ENCODE data around the gene ETHE1.

The ETHE1 gene

DNA sequence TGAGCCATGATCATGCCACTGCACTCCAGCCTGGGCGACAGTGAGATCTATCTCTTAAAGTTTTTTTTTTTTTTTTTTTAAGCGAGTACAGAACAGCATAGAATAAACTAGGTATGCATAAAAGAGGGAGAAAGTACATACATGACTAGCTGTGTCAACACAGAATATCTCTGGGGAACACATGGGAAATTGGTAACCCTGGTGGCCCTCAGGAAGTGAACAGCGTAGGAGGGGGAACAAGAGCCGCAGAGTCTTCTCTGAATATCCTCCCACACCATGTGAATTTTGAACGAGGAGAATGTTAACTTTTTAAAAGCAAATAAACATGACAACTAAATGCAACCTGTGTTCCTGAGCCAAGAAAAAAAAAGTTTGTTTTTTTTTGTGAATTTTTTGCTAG, 37.7 kb downstream of the ETHE1 start:
- ATAC-seq (ENCODE audit: insufficient read depth, low read depth): no peak
- TF ChIP-seq, protein P1, sequence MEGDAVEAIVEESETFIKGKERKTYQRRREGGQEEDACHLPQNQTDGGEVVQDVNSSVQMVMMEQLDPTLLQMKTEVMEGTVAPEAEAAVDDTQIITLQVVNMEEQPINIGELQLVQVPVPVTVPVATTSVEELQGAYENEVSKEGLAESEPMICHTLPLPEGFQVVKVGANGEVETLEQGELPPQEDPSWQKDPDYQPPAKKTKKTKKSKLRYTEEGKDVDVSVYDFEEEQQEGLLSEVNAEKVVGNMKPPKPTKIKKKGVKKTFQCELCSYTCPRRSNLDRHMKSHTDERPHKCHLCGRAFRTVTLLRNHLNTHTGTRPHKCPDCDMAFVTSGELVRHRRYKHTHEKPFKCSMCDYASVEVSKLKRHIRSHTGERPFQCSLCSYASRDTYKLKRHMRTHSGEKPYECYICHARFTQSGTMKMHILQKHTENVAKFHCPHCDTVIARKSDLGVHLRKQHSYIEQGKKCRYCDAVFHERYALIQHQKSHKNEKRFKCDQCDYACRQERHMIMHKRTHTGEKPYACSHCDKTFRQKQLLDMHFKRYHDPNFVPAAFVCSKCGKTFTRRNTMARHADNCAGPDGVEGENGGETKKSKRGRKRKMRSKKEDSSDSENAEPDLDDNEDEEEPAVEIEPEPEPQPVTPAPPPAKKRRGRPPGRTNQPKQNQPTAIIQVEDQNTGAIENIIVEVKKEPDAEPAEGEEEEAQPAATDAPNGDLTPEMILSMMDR (IDR thresholded peaks at IDR 0.05; ENCODE audit: borderline replicate concordance, extremely low read depth, low read length, poor library complexity, severe bottlenecking): no peak
- no peak for TF ChIP-seq EZH2 (IDR thresholded peaks at IDR 0.05; ENCODE audit: borderline replicate concordance, low read depth, low read length, severe bottlenecking)
- no peaks in the 10 kb centered on the region for H3K27me3 ChIP-seq (ENCODE audit: insufficient read depth, low read length, poor library complexity)

DNA sequence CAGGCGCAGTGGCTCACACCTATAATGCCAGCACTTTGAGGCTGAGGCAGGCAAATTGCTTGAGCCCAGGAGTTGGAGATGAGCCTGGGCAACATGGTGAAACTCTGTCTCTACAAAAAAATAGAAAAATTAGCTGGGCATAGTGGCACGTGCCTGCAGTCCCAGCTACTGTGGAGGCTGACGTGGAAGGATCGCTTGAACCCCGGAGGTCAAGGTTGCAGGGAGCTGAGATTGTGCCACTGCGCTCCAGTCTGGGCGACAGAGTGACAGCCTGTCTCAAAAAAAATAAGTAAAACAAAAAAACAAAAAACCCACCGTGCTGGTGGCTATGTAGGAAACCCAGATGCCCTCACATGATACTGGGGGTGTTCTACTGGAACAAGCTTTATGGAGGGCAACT, 38.8 kb downstream of the ETHE1 start:
- Histone ChIP-seq H3K79me2 (ENCODE audit: insufficient read depth, low read length) (no peaks in the 10 kb centered on the region), H3K4me3 (ENCODE audit: low read depth in 1 of 2, low read length in 2 of 2) (no peak overlapping the region), H3K4me1 (ENCODE audit: insufficient read depth, low read length) (no peaks in the 10 kb centered on the region), H2AFZ (ENCODE audit: low read depth, low read length) (no peak overlapping the region), H4K20me1 (ENCODE audit: insufficient read depth, low read length) (no peaks in the 10 kb centered on the region), H3K27me3 (ENCODE audit: insufficient read depth, low read length, poor library complexity) (no peaks in the 10 kb centered on the region), H3K36me3 (ENCODE audit: insufficient read depth, low read length) (no peaks in the 10 kb centered on the region), H3K27ac (ENCODE audit: low read length) (no peak overlapping the region), H3K4me2 (ENCODE audit: insufficient read depth, low read length) (no peak overlapping the region), H3K9me3 (ENCODE audit: insufficient read depth, low read length, severe bottlenecking) (no peaks in the 10 kb centered on the region), H3K9ac (ENCODE audit: low read depth, low read length) (no peak overlapping the region)
- TF ChIP-seq, protein P1 (IDR thresholded peaks at IDR 0.05; ENCODE audit: borderline replicate concordance, extremely low read depth, low read length, poor library complexity, severe bottlenecking): no peak
- TF ChIP-seq EZH2 (IDR thresholded peaks at IDR 0.05; ENCODE audit: borderline replicate concordance, low read depth, low read length, severe bottlenecking): no peak
- ATAC-seq (ENCODE audit: insufficient read depth, low read depth) (no peak), DNase-seq (no peak)

More for the DNA sequence above, 37.7 kb downstream of the ETHE1 start:
- no peaks in the 10 kb centered on the region for H3K9me3 ChIP-seq (ENCODE audit: insufficient read depth, low read length, severe bottlenecking)
- DNase-seq: no peak
- H3K36me3 ChIP-seq (ENCODE audit: insufficient read depth, low read length): no peaks in the 10 kb centered on the region
- no peak overlapping the region for H2AFZ ChIP-seq (ENCODE audit: low read depth, low read length)
- H3K27ac ChIP-seq (ENCODE audit: low read length): no peak overlapping the region
- H3K4me1 ChIP-seq (ENCODE audit: insufficient read depth, low read length): no peaks in the 10 kb centered on the region
- no peaks in the 10 kb centered on the region for H3K79me2 ChIP-seq (ENCODE audit: insufficient read depth, low read length)
- H3K4me2 ChIP-seq (ENCODE audit: insufficient read depth, low read length): no peak overlapping the region
- H3K4me3 ChIP-seq (ENCODE audit: low read depth in 1 of 2, low read length in 2 of 2): no peak overlapping the region
- no peaks in the 10 kb centered on the region for H4K20me1 ChIP-seq (ENCODE audit: insufficient read depth, low read length)
- no peak overlapping the region for H3K9ac ChIP-seq (ENCODE audit: low read depth, low read length)

DNA sequence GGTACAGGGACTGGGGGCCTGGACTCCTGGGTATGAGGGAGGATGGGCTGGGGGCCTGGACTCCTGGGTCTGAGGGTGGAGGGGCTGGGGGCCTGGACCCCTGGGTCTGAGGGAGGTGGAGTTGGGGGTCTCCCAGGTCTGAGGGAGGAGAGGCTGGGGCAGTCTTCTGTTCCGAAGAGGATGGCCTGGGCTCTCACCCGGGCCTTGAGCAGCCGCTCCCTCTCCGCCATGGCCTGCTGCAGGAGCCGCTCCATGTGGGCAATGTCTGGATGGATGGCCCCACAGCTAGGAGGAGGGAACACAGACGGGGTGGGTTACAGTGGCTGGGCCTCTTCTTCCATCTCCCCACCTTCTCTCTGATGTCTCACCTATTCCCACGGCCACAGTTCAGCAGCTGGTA, 40.6 kb downstream of the ETHE1 start:
- H3K79me2 ChIP-seq (ENCODE audit: insufficient read depth, low read length): no peaks in the 10 kb centered on the region
- no peak for ATAC-seq (ENCODE audit: insufficient read depth, low read depth)
- H3K36me3 ChIP-seq (ENCODE audit: insufficient read depth, low read length): no peaks in the 10 kb centered on the region
- H3K9ac ChIP-seq (ENCODE audit: low read depth, low read length): no peak overlapping the region
- no peak overlapping the region for H3K4me2 ChIP-seq (ENCODE audit: insufficient read depth, low read length)
- no peaks in the 10 kb centered on the region for H3K9me3 ChIP-seq (ENCODE audit: insufficient read depth, low read length, severe bottlenecking)
- DNase-seq: no peak
- no peak overlapping the region for H3K27ac ChIP-seq (ENCODE audit: low read length)
- no peak overlapping the region for H2AFZ ChIP-seq (ENCODE audit: low read depth, low read length)
- no peaks in the 10 kb centered on the region for H3K27me3 ChIP-seq (ENCODE audit: insufficient read depth, low read length, poor library complexity)
- no peaks in the 10 kb centered on the region for H4K20me1 ChIP-seq (ENCODE audit: insufficient read depth, low read length)
- no peak overlapping the region for H3K4me3 ChIP-seq (ENCODE audit: low read depth in 1 of 2, low read length in 2 of 2)
- H3K4me1 ChIP-seq (ENCODE audit: insufficient read depth, low read length): no peaks in the 10 kb centered on the region
- TF ChIP-seq, protein P1 (IDR thresholded peaks at IDR 0.05; ENCODE audit: borderline replicate concordance, extremely low read depth, low read length, poor library complexity, severe bottlenecking): no peak
- no peak for TF ChIP-seq EZH2 (IDR thresholded peaks at IDR 0.05; ENCODE audit: borderline replicate concordance, low read depth, low read length, severe bottlenecking)

DNA sequence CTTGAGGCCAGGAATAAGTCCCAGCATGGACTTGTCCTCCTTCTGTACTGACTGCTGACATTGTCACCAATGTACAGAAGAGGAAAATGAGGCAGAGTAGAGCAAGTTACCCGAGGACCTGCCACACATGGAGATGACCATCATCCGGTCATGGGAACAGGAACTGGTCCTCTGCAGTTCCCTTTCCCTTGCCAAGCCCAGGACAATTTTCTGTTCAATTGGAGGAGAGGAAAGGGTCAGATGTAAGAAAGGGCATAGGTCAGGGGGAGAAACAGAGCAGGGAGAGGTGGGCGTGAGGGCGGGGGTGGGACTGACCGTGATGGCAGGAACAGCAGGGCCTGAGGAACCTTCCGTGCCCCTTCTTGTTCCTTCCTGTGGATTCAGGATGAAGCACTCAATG, 41.0 kb downstream of the ETHE1 start:
- TF ChIP-seq, protein P1 (IDR thresholded peaks at IDR 0.05; ENCODE audit: borderline replicate concordance, extremely low read depth, low read length, poor library complexity, severe bottlenecking): no peak
- no peak for TF ChIP-seq EZH2 (IDR thresholded peaks at IDR 0.05; ENCODE audit: borderline replicate concordance, low read depth, low read length, severe bottlenecking)
- no peaks in the 10 kb centered on the region for H4K20me1 ChIP-seq (ENCODE audit: insufficient read depth, low read length)
- H3K4me1 ChIP-seq (ENCODE audit: insufficient read depth, low read length): no peaks in the 10 kb centered on the region
- no peaks in the 10 kb centered on the region for H3K79me2 ChIP-seq (ENCODE audit: insufficient read depth, low read length)
- H3K4me3 ChIP-seq (ENCODE audit: low read depth in 1 of 2, low read length in 2 of 2): no peak overlapping the region
- H2AFZ ChIP-seq (ENCODE audit: low read depth, low read length): no peak overlapping the region
- DNase-seq (no peak), ATAC-seq (ENCODE audit: insufficient read depth, low read depth) (no peak)
- no peak overlapping the region for H3K4me2 ChIP-seq (ENCODE audit: insufficient read depth, low read length)
- no peaks in the 10 kb centered on the region for H3K36me3 ChIP-seq (ENCODE audit: insufficient read depth, low read length)
- no peaks in the 10 kb centered on the region for H3K27me3 ChIP-seq (ENCODE audit: insufficient read depth, low read length, poor library complexity)
- no peaks in the 10 kb centered on the region for H3K9me3 ChIP-seq (ENCODE audit: insufficient read depth, low read length, severe bottlenecking)
- H3K27ac ChIP-seq (ENCODE audit: low read length): no peak overlapping the region
- no peak overlapping the region for H3K9ac ChIP-seq (ENCODE audit: low read depth, low read length)
